Calu3 (cell line): ENCODE data around the gene WWOX. TPM values are rescaled to one million over a fixed set of nuclear protein-coding genes. Genes with fewer than 3 reads are reported as not detected.

Source experiments
- BruUV-seq: library from RNA; stranded (reverse); fragments of 400-500 nt; replicated peaks from 2 replicates; lab custom pipeline; 2021; lab: Mats Ljungman, UMichigan
- CTCF ChIA-PET: fragments of 300-600 bp; sonication (Branson Sonifier 250); formaldehyde crosslinking; loops from one replicate; lab custom pipeline; 2022; ENCODE audit warnings: antibody characterized with exemption; lab: Charles Lee
- DNase-seq: peaks from one replicate; pipeline ENCODE4 v3.0.0; 2022
- H3K27ac Mint-ChIP-seq: one replicate; pipeline ENCODE4 v1.8.0; 2022; ENCODE audit warnings: mixed read lengths; ENCODE audit not compliant: unreplicated experiment
- H3K27me3 Mint-ChIP-seq: one replicate; pipeline ENCODE4 v1.8.0; 2022; ENCODE audit warnings: mixed read lengths; ENCODE audit not compliant: unreplicated experiment
- H3K36me3 Mint-ChIP-seq: one replicate; pipeline ENCODE4 v1.8.0; 2022; ENCODE audit warnings: mild to moderate bottlenecking, moderate library complexity, mixed read lengths; ENCODE audit not compliant: insufficient read depth, unreplicated experiment
- H3K4me1 Mint-ChIP-seq: one replicate; pipeline ENCODE4 v1.8.0; 2022; ENCODE audit warnings: mild to moderate bottlenecking, low read depth, mixed read lengths; ENCODE audit not compliant: unreplicated experiment
- H3K4me3 Mint-ChIP-seq: one replicate; pipeline ENCODE4 v1.8.0; 2022; ENCODE audit warnings: mild to moderate bottlenecking, low read depth, moderate library complexity, mixed read lengths; ENCODE audit not compliant: unreplicated experiment
- H3K9me3 Mint-ChIP-seq: one replicate; pipeline ENCODE4 v1.8.0; 2022; ENCODE audit warnings: low read depth, mixed read lengths; ENCODE audit not compliant: unreplicated experiment
- intact Hi-C: fragments of 100-400 bp; cut with micrococcal nuclease; formaldehyde crosslinking; loops from one replicate; pipeline ENCODE4 v1.10.0; 2022; ENCODE audit not compliant: unreplicated experiment
- total RNA-seq: library from RNA; stranded (reverse); gene quantifications from 2 replicates; pipeline ENCODE4 v1.2.3, GENCODE V29; 2022
- TF ChIP-seq, protein P1 (sequence below): fragments of 200-600 bp; IDR thresholded peaks from one replicate; pipeline ENCODE4 v1.8.0; 2022; ENCODE audit warnings: antibody characterized with exemption; ENCODE audit not compliant: unreplicated experiment

The WWOX gene
- total RNA-seq, 1 experiment from 2014 or later, result 33.5 TPM

DNA sequence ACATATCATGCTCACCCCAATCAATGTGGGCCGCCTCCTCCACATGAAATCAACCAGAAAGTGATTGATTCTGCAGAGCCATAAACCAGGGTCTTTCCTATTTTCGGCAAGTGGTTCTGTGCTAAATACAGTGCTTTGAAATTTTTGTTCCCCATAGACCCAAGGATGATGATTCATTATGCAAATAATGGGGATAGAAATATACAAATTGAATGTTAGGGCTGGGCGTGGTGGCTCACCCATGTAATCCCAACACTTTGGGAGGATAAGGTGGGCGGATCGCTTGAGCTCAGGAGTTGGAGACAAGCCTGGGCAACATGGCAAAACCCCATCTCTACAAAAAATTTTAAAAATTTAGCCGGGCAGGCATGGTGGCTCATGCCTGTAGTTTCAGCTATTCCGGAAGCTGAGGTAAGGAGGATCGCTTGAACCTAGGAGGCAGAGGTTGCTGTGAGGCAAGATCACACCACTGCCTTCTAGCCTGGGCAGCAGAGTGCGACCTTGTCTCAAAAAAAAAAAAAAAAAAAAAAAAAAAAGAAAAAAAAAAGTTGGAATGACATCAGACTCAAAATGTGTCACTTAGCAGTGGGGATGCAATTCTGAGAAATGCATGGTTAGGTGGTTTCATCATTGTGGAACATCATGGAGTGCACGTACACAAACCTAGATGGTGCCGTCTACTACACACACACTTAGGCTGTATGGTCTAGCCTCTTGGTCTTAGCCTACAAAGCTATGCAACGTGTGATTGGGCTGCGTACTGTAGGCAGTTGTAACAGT lies 919.4 kb downstream of the WWOX start:
- TF ChIP-seq, protein P1, sequence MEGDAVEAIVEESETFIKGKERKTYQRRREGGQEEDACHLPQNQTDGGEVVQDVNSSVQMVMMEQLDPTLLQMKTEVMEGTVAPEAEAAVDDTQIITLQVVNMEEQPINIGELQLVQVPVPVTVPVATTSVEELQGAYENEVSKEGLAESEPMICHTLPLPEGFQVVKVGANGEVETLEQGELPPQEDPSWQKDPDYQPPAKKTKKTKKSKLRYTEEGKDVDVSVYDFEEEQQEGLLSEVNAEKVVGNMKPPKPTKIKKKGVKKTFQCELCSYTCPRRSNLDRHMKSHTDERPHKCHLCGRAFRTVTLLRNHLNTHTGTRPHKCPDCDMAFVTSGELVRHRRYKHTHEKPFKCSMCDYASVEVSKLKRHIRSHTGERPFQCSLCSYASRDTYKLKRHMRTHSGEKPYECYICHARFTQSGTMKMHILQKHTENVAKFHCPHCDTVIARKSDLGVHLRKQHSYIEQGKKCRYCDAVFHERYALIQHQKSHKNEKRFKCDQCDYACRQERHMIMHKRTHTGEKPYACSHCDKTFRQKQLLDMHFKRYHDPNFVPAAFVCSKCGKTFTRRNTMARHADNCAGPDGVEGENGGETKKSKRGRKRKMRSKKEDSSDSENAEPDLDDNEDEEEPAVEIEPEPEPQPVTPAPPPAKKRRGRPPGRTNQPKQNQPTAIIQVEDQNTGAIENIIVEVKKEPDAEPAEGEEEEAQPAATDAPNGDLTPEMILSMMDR, result no peak
- Mint-ChIP-seq H3K4me3 (no peak overlapping the region), H3K36me3 (no peaks in the 10 kb centered on the region), H3K27ac (no peak overlapping the region), H3K27me3 (no peaks in the 10 kb centered on the region), H3K9me3 (peaks cover under 1% of the 10 kb centered on the region), H3K4me1 (no peaks in the 10 kb centered on the region)
- intact Hi-C loops, result no loop called here
- DNase-seq, result no peak
- CTCF ChIA-PET, result interaction anchor here (0.6 kb wide), 1 partner anchor 209 kb away, joined by 8 read pairs; no protein-coding TSS in a partner anchor
- no TSS peak for BruUV-seq

DNA sequence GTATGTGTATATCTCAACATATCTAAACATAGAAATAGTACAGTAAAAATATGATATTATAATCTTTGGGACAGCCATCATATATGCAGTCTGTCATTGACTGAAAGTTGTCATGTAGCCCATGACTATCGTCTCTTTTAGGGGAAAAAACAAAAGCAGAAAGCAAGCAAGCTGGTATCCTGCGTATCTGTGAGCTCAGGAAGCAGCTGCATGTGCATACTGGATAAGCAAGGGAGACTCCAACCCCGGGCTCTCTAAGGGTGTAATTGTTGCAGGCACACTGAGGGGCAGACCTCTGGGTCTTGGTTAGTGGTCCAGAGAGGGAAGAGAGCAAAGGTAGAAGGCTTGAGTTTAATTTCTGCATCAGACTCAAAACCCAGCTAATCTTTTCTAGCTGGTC lies 920.0 kb downstream of the WWOX start:
- TF ChIP-seq, protein P1, result no peak
- CTCF ChIA-PET, result interaction anchor here (0.6 kb wide), 1 partner anchor 210 kb away, joined by 8 read pairs; no protein-coding TSS in a partner anchor
- Mint-ChIP-seq H3K27ac (no peak overlapping the region), H3K9me3 (no peaks in the 10 kb centered on the region), H3K27me3 (no peaks in the 10 kb centered on the region), H3K4me1 (no peaks in the 10 kb centered on the region), H3K4me3 (no peak overlapping the region), H3K36me3 (no peaks in the 10 kb centered on the region)
- no TSS peak for BruUV-seq
- DNase-seq, result no peak
- intact Hi-C loops, result no loop called here

GRCh38 chr16:79021991-79022630 lies 922.7 kb downstream of the WWOX start:
- no peaks in the 10 kb centered on the region for H3K27me3 Mint-ChIP-seq
- TF ChIP-seq, protein P1, result no peak
- H3K4me1 Mint-ChIP-seq, result no peaks in the 10 kb centered on the region
- BruUV-seq, result no TSS peak
- intact Hi-C loops, result no loop called here
- no peak overlapping the region for H3K27ac Mint-ChIP-seq
- H3K4me3 Mint-ChIP-seq, result no peak overlapping the region
- peaks cover 6% of the 10 kb centered on the region for H3K9me3 Mint-ChIP-seq
- no peaks in the 10 kb centered on the region for H3K36me3 Mint-ChIP-seq
- CTCF ChIA-PET, result interaction anchor here (0.6 to 0.7 kb wide), 4 partner anchors 10 to 291 kb away, joined by 3 to 7 read pairs (median 4); no protein-coding TSS in a partner anchor
- DNase-seq, result no peak

DNA sequence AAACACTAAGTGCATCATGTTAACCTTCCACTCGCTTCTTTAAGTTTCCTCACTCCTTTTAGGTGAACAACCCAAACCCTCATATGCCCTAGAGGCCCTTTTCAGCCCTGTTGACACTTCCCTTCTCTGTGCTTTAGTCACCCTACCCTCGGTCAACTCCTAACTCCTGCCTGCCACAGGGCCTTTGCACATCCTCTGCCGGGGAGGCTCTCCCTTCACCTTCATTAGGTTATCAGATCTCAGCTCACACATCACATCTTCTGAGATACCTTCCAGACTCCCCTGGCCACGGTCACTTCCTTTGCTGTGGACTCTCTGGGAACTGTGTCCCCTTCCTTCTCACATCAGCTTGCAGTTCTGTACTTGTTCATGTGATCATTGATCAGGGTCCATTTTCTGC lies 926.7 kb downstream of the WWOX start:
- Mint-ChIP-seq H3K9me3 (peaks cover 6% of the 10 kb centered on the region), H3K27ac (no peak overlapping the region), H3K4me1 (no peaks in the 10 kb centered on the region), H3K36me3 (no peaks in the 10 kb centered on the region), H3K27me3 (no peaks in the 10 kb centered on the region), H3K4me3 (no peak overlapping the region)
- DNase-seq, result no peak
- BruUV-seq, result no TSS peak
- intact Hi-C loops, result no loop called here
- CTCF ChIA-PET, result interaction anchor here (0.8 kb wide), 1 partner anchor 21 kb away, joined by 3 read pairs; no protein-coding TSS in a partner anchor
- TF ChIP-seq, protein P1, result no peak
